ENCODE measurements around the gene NDUFB10. TPM values are rescaled to one million over a fixed set of nuclear protein-coding genes. Genes with fewer than 3 reads are reported as not detected.

Gene NDUFB10
- total and polyA plus RNA-seq, 10 of the 15 experiments (the other 5 are each of a cell fraction or from before 2014, with no cell fraction given) = 52.2 to 319 (median 130) TPM

DNA sequence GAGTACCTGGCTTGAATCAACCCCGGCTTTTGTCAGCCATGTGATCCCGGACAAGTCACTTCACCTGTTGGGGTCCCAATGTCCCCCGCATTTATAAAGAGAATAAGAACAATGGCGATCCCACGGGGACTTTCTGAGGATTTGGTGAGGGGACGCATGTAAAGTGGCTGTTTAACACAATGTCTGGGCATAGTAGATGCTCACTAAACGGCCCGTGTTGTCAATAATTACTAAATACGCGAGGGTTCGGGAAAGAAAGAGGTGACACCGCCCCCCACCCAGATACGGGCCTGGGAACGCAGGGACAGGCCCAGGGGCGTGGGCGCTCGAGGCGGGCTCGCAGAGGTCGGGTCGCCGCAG lies 32.2 kb downstream of the NDUFB10 start:
- peak overlapping the region; percentile 3 for H2AFZ ChIP-seq (ENCODE audit: control insufficient read depth, low read depth, low read length)
- CTCF ChIA-PET = interaction anchor here (0.9 to 6.5 kb wide), 4 partner anchors 10 to 27 kb away, joined by 3 to 54 read pairs (median 4); partner anchors contain the start of genes NOXO1, RNF151 and RPS2
- BruUV-seq (replicated peaks) = TSS peak; percentile 97
- POLR2A ChIA-PET = interaction anchor here (1.0 to 3.3 kb wide), 8 partner anchors 10 to 314 kb away, joined by 3 to 18 read pairs (median 10); partner anchors contain the start of genes NOXO1, RNF151, RPS2 and TBL3
- H4K20me1 ChIP-seq (ENCODE audit: control insufficient read depth, insufficient read depth) = no peaks in the 10 kb centered on the region
- no peak for TF ChIP-seq RAD21 (IDR thresholded peaks at IDR 0.05; ENCODE audit: insufficient read depth, low read depth, low read length)
- TF ChIP-seq SMC3 (IDR thresholded peaks at IDR 0.05; ENCODE audit: borderline replicate concordance, low read length) = no peak
- TF ChIP-seq IRF4 (IDR thresholded peaks at IDR 0.05; ENCODE audit: low read depth, low read length) = no peak
- TF ChIP-seq BHLHE40 (IDR thresholded peaks at IDR 0.05; ENCODE audit: borderline replicate concordance in 1 of 2, low read depth in 2 of 2, low read length in 1 of 2) = no peak
- TF ChIP-seq LARP7 (IDR thresholded peaks at IDR 0.05) = peak; percentile 87
- 0 out of 2 replicates have a peak, but pooled peaks have one; percentile 7 for TF ChIP-seq CREM (IDR thresholded peaks at IDR 0.05; ENCODE audit: low read depth)
- TF ChIP-seq PBX3 (IDR thresholded peaks at IDR 0.05; ENCODE audit: insufficient replicate concordance, low read depth, low read length) = no peak
- no peak for TF ChIP-seq RCOR1 (conservative IDR thresholded peaks at IDR 0.05; ENCODE audit: low read depth, low read length)
- TF ChIP-seq, protein P1, sequence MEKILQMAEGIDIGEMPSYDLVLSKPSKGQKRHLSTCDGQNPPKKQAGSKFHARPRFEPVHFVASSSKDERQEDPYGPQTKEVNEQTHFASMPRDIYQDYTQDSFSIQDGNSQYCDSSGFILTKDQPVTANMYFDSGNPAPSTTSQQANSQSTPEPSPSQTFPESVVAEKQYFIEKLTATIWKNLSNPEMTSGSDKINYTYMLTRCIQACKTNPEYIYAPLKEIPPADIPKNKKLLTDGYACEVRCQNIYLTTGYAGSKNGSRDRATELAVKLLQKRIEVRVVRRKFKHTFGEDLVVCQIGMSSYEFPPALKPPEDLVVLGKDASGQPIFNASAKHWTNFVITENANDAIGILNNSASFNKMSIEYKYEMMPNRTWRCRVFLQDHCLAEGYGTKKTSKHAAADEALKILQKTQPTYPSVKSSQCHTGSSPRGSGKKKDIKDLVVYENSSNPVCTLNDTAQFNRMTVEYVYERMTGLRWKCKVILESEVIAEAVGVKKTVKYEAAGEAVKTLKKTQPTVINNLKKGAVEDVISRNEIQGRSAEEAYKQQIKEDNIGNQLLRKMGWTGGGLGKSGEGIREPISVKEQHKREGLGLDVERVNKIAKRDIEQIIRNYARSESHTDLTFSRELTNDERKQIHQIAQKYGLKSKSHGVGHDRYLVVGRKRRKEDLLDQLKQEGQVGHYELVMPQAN (conservative IDR thresholded peaks at IDR 0.05) = 0 out of 2 replicates have a peak, but pooled peaks have one; percentile 43
- TF ChIP-seq SMARCA5 (IDR thresholded peaks at IDR 0.05) = peak; percentile 86; the same call in 1 of the 2 replicates
- no peak for TF ChIP-seq PML (IDR thresholded peaks at IDR 0.05; ENCODE audit: low read length)
- TF ChIP-seq CHD1 (IDR thresholded peaks at IDR 0.05; ENCODE audit: low read depth, low read length) = no peak
- TF ChIP-seq PKNOX1 (IDR thresholded peaks at IDR 0.05) = peak; percentile 33
- TF ChIP-seq DPF2 (IDR thresholded peaks at IDR 0.05) = no peak; the same call in 1 of the 2 replicates
- no peak for TF ChIP-seq ZNF384 (IDR thresholded peaks at IDR 0.05; ENCODE audit: borderline replicate concordance, low read depth, low read length)
- TF ChIP-seq STAT1 (conservative IDR thresholded peaks at IDR 0.05) = 0 out of 2 replicates have a peak, but pooled peaks have one; percentile 52
- TF ChIP-seq TCF3 (IDR thresholded peaks at IDR 0.05; ENCODE audit: borderline replicate concordance, insufficient read depth, low read depth, low read length) = no peak
- no peak for TF ChIP-seq ZZZ3 (IDR thresholded peaks at IDR 0.05; ENCODE audit: control insufficient read depth, insufficient read length, low read depth)
- TF ChIP-seq POLR2AphosphoS5 (IDR thresholded peaks at IDR 0.05; ENCODE audit: low read length) = peak; percentile 43; the same call in 1 of the 2 replicates
- TF ChIP-seq RB1 (IDR thresholded peaks at IDR 0.05; ENCODE audit: borderline replicate concordance) = 0 out of 2 replicates have a peak, but pooled peaks have one; percentile 52
- H3K9ac ChIP-seq (ENCODE audit: control insufficient read depth, insufficient read depth, low read length) = peak overlapping the region; percentile 36
- peaks cover 1% of the 10 kb centered on the region; the same call in 1 of the 3 replicates for H3K9me3 ChIP-seq (replicated peaks; ENCODE audit: control insufficient read depth, insufficient read depth, low read length)
- peak overlapping the region; percentile 65; the same call in 1 of the 2 replicates for H3K4me3 ChIP-seq
- FAIRE-seq (no peak), DNase-seq (ENCODE audit: low read depth, low spot score) (no peak), ATAC-seq (no peak)
- RAD21 ChIA-PET (ENCODE audit: unreplicated experiment) = interaction anchor here (0.9 to 1.9 kb wide), 4 partner anchors 10 to 27 kb away, joined by 3 to 12 read pairs (median 4); partner anchors contain the start of genes NOXO1 and RPS2
- intact Hi-C loops (cut with micrococcal nuclease; ENCODE audit: unreplicated experiment) (no loop called here), in situ Hi-C loops (cut with MboI) (no loop called here)
- peak overlapping the region; percentile 98 for H3K4me2 ChIP-seq (ENCODE audit: control insufficient read depth, insufficient read depth)
- peaks cover 0 to 2% of the 10 kb centered on the region in 2 experiments; a peak in 2 of 4 replicates for H3K36me3 ChIP-seq (ENCODE audit: control insufficient read depth in 2 of 2, insufficient read depth in 2 of 2, low read length in 1 of 2)
- H3K27ac ChIP-seq (ENCODE audit: control insufficient read depth, insufficient read depth) = peak overlapping the region; percentile 27; the same call in 1 of the 2 replicates
- no peaks in the 10 kb centered on the region for H3K79me2 ChIP-seq (ENCODE audit: control insufficient read depth, insufficient read depth, low read length)
- peaks cover 26% of the 10 kb centered on the region for H3K4me1 ChIP-seq (ENCODE audit: control insufficient read depth, insufficient read depth, low read length)
- SMC1A ChIA-PET (ENCODE audit: uncharacterized antibody, unreplicated experiment) = no interaction called here
- 1% methylated on average over 22 of the region's 22 CpGs for WGBS (ENCODE audit: insufficient coverage, insufficient replicate concordance, low lambda C conversion rate, missing lambda C conversion rate)
- no peaks in the 10 kb centered on the region for H3K27me3 ChIP-seq (replicated peaks in 1 of 2; ENCODE audit: control insufficient read depth in 2 of 2, insufficient read depth in 2 of 2, low read length in 1 of 2)

Data from GM12878 (cell line).